GM10847 (cell line): ENCODE results near the gene CHPF.

Experiments used
- POLR2A ChIP-seq: IDR thresholded peaks from 2 replicates; pipeline ENCODE4 v1.6.1; 2011; ENCODE audit not compliant: insufficient read length; ENCODE audit errors: extremely low read depth

CHPF gene

DNA sequence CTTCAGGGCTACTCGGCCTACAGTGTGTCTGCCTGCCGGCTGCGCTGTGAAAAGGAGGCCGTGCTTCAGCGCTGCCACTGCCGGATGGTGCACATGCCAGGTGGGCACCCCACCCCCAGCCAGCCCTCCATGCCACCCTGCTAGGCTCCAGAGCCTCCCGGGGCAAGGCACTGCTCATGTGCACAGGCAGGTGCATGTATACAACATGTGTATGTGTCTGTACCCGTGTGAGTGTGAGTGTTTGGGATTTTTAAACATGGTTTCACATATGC, 11.3 kb downstream of the CHPF start:
- no peak for TF ChIP-seq POLR2A

DNA sequence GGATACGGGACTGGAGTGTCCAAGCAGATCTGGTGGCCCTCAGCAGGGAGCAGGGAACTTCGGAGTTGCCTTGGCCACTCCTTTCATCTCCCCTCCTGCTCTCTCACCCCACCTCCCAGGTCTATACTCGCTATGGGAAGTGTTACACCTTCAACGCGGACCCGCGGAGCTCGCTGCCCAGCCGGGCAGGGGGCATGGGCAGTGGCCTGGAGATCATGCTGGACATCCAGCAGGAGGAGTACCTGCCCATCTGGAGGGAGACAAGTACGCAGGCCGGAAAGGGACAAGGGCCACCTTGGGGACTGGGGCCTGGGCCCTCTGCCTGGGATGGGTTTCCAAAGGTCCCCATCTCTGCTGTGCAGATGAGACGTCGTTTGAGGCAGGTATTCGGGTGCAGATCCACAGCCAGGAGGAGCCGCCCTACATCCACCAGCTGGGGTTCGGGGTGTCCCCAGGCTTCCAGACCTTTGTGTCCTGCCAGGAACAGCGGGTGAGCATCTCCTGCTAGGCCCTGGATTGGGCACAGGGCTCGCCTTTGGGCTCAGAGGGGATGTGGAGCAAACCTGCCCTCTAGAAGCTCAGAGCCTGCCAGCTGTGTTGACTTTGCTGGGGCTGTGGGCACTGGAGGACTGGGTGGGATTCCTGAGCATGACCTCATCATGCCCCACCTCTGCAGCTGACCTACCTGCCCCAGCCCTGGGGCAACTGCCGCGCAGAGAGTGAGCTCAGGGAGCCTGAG, 11.8 kb downstream of the CHPF start:
- no peak for TF ChIP-seq POLR2A

DNA sequence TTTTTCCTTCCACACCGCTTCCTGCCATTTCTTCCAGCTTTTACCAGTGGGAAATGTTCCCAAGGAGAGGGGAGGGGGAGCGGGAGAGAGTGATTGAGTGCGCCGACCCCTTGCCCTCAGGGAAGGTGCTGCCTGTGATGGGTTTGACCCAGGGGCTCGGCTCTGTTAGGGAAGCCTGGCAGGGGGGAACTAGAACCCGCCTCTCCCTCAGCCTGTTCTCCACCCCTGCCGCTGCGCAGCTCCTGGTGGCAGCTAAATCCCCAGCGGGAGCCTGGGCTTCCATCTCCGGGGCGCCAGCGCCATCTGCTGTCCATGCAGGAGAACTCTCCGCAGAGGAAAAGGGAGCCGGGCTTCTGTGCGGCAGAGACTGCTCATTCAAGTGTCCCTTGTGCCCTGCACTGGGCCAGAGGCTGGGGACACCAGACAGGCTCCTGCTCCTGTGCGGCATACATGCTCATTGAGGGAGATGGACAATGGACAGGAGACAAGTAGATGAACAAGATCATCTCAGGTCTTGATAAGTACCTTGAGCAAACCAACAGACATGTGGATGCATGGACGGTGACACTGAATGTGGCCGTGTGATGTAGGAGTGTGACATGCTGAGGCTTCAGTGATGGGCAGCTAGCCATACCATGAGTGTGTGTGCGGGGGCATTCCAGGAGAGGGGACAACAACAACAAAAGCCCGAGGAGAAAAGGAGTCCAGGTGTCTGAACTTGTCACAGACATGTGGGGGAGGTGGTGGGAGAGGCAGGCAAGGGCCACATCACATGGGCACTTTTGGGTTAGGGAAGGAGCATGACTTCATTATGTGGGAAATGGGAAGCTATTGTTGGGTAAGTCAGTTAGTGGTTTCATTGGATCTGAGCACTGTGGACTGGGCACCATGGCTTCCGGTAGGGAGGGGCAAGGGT, 13.3 kb downstream of the CHPF start:
- TF ChIP-seq POLR2A, result no peak

DNA sequence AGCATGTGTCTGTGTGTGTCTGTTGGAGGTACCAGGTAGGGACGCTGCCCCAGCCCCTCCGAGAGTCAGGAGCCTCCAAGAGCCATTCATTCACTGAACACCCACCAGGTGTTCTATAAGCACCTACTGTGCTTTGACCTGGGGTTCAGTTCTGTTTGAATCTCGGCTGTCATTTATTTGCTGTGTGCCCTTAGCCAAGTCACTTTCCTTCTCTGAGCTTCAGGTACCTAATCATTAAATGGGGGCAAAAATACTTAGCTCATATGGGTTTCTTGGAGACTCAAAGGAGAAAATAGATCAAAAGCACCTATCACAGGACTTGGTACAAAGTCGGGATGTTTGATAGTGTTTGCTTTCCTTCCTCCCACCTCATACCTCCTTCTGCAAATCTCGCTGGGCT, 16.1 kb downstream of the CHPF start:
- no peak for TF ChIP-seq POLR2A

DNA sequence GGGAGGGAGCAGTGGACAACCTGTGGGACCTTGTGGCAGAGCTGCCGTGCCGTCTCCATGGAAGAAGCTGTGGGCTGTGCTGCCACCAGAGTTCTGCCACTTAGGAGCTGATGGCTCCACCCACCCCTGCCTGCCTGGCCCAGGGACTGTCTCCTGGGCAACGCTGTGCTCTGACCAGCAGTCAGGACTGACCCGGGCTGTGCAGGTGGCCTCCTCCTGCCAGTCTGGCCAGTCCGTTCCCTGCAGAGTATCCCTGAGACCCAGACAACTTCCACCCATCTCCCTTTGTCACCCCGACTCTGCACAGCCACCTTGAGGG, 16.6 kb downstream of the CHPF start:
- TF ChIP-seq POLR2A, result no peak

DNA sequence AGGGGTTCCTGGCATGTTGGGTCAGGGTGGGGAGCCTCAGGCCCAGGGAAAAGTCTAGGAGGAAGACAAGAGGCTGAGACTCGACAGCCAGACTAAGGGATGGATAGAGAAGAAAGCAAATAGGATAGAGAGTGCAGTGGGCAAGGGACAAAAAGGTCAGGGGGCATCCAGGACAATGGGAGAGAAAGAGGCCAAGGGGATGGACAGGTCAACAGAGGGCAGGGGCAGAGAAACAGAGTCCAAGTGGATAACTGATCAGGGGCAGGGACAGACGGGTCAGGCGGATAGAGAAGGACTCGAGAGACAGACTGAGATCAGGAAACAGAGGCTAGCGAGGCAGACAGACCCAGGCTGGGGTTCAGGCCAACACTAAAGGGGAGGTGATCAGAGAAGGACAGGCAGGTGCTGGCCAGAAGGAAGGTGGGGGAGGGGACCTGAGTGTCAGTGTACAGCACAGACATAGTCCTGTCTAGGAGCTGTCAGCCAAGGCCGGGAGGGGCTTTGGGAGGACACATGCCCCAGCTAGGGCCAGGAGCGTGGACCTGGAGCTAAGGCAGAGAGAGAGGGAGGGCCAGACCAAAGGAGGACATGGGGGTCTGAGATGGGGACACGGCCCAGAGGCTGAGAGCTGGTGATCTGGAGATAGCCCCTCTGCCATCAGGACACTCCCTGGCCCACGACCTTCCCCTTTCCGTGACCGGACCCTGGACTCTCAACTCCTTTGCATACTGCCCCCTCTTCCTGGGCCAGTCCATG, 17.1 kb downstream of the CHPF start:
- no peak for TF ChIP-seq POLR2A

DNA sequence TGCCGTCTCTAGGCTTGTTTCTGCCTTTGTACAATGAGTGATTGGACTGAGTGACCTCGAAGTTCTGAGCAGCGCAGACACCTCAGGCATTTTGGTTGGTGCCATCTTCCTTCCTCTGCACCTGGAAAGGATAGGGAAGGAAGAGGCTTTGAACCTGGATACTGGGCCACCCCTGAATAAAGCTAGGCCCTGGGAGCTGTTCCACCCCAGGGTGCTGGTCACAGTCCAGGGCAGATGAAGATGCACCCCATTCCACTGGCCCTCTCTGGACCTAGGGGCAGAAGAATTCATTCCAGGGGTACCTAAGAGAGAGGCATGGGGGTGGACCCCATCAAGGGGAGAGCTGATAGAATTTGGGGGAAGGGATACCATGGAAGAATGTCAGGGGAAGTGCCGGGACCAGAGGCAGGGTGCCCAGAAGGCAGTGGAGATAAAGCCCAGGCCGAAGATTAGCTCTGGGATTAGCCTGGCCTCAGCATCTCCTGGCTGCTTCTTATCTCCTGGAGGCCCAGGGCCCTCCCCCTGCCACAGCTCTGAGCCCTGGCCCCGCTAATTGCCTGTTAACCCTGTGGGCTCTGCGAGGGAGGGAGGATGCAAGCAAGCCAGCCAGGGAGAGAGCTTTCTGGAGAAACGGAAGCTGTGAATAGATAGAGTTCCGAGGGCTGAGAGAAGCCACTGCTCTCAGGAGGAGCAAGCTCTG, 17.9 kb downstream of the CHPF start:
- no peak for TF ChIP-seq POLR2A

DNA sequence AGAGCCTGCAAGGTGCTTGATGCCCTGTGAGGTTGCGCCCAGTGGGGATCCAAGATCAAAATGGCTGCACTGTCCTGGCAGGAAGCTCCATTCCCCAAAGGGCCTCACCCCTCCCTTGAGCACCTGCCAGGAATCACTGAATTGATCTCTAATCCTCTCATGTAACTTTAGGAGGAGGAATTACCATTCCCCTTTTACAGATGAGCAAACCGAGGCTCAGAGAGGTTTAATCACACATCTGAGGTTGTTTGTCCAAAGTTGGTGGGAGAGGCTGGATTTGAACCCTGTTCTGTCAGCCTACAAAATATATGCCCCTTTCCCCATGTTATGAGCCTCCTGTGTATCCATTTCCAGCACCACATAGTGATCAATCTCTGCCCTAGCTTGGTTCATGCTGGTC, 18.8 kb downstream of the CHPF start:
- TF ChIP-seq POLR2A, result no peak

DNA sequence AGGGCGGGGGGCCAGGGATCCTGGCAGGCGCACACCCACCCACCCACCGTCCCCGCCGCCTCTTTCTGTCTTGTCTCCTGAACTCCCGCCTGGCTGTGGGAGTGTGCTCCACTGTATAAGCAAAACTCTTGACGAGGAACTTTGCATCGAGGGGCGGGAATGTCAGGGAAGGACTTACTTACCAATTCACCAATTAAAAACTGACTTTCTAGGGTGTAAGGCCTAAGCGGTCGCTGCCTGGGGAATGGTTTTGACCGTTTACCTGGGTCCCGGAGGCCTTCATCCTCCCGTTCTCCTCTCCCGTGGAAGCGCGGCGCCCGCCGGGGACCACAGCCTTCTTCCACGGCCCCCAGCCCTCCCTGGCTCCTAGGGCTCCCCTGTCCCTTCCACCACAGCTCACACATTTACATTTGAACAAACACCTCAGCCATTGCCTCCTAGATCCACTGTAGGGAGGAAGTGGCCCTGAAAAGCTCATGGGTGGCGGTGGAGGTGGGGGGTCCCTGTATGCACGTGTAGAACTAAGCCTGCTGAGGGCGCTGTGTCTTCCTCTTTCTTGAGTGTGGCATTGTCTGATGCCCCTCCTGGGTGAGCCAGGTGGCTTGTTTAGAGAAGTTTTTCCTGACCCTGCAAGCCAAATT, 20.5 kb downstream of the CHPF start:
- no peak for TF ChIP-seq POLR2A

DNA sequence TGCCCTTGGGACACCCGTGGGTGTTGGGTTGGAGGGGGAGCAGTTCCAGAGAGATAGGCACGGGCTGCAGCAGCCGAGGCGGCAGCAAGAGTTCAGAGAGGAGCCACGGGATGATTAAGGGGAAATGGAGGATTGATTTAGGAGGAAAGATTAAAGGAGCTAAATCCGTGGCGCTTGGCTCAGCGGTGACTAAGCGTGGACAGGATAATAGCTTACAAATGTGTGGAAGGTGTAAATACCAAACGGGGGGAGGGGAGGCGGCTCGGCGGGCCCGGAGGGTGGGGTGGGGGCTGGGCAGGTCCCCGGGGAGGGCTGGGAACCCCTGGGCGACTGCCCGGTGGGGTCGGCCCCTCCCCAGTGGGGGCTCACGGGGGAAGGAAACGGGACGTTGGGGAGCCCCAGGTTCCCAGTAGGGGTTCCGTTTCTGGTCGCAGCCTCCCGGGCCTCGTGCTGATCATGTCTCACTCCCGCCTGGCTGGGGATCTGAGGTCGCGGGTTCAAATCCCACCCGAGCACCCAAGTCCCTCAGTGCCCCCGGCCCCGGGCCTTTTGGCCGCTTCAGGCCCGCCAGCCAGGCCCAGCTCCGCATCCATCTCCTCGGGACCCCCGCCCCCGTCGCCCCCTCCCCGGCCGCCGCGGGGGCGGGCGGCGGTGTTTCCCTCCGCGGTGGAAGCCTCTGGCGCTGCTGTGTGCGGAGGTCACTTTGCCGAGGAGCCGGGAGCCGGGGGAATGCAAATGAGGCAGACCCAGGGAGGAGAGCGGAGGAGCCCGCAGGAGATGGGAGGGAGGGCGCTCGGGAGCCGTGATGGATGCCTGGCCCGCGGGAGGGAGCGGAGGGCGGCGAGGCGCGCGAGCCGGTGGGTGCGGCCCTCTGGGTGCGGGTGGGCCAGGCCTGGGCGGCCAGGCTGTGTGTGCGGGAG, 21.2 kb downstream of the CHPF start:
- no peak for TF ChIP-seq POLR2A

DNA sequence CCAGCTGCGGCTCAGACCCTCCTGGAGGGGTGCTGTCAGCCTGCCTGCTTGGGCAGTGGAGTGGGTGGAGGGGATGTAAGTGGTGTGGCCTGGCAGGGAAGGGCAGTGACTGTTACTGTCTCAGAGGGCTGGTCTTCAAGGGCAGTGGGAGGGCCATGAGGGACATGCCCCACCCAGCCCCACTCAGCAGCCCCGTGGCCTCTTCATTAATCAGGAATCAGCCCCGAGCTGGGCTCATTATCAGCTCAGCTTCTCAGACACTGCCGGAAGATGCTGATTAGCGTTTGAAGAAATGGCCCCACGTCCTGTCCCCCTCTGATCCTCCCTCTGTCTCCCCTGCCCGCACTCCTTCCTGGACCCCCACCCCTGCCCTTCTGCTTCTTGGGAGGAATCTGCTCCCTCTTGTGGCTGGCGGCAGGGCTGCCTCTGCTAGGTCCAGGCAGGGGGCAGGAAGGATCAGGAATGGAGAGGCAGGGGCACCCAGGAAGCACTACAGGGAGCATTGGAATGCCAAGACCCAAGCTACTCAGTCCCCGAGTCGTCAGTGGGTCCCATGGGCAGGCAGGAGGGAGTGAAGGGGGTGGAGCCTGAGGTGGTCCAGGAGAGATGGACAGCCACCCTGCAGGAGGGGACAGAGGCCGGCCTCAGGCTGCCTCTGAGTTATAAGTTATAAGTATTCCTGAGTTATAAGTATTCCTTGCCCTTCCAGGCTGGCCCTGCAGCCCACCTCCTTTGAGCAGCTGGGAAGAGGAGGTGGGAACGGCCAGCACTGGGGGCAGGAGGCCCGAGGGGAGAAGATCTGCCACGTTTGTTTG, 22.3 kb downstream of the CHPF start:
- no peak for TF ChIP-seq POLR2A

DNA sequence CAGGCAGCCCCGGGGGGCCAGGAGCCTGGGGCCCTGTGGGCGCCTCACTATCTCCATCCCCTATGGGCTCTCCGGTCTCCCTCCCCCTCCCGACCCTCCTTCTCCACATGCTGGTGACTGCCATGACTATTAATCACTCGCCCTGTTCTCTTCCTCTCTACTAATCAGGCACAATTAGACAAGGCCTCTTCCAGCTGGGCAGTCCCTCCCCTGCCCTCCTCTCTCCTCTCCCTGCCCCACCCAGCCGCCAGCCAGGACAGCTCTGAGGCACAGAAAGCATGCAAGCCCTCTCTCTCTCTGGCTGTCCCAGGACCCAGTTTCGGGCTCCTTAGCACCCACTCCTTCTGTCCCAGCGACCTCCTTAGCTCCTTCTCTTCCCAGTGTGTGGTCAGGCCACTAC, 23.5 kb downstream of the CHPF start:
- TF ChIP-seq POLR2A, result no peak

DNA sequence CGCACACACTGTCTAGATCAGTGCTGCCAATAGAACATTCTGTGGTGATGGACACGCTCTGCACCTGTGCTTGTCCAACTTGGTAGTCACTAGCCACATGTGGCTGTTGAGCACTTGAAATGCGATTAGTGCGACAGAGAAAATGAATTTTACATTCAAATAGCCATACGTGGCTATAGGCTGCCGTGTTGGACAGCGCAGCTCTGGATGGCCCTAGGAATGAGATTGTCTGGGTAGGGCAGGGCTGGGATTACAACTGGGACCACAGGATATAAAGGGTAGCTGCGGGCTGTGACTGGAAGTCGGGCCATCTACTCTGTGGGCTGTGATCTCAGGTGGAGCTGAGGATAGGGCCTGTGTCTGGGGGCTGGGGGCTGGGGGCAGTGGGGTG, 24.1 kb downstream of the CHPF start:
- TF ChIP-seq POLR2A, result no peak
